Coronary artery (tissue), 2 donors: ENCODE measurements around the gene EXOG.

ENCODE experiments used
- DNase-seq: peaks from one replicate; pipeline ENCODE4 v3.0.0-alpha.2; 2017; ENCODE audit warnings: low spot score
- H3K27ac ChIP-seq, 2 donors: fragments of 200-600 bp; sonication (generic); one replicate each; pipeline ENCODE4 v1.5.1; 2016 to 2019
- H3K4me3 ChIP-seq: fragments of 200-600 bp; sonication (generic); 2 replicates; pipeline ENCODE4 v1.5.1; 2016; ENCODE audit warnings: mild to moderate bottlenecking, moderate library complexity
- TF ChIP-seq, protein P1 (sequence below): fragments of 200-600 bp; sonication (generic); IDR thresholded peaks from one replicate; pipeline ENCODE4 v1.5.1; 2019; ENCODE audit warnings: antibody characterized with exemption

Gene EXOG

DNA sequence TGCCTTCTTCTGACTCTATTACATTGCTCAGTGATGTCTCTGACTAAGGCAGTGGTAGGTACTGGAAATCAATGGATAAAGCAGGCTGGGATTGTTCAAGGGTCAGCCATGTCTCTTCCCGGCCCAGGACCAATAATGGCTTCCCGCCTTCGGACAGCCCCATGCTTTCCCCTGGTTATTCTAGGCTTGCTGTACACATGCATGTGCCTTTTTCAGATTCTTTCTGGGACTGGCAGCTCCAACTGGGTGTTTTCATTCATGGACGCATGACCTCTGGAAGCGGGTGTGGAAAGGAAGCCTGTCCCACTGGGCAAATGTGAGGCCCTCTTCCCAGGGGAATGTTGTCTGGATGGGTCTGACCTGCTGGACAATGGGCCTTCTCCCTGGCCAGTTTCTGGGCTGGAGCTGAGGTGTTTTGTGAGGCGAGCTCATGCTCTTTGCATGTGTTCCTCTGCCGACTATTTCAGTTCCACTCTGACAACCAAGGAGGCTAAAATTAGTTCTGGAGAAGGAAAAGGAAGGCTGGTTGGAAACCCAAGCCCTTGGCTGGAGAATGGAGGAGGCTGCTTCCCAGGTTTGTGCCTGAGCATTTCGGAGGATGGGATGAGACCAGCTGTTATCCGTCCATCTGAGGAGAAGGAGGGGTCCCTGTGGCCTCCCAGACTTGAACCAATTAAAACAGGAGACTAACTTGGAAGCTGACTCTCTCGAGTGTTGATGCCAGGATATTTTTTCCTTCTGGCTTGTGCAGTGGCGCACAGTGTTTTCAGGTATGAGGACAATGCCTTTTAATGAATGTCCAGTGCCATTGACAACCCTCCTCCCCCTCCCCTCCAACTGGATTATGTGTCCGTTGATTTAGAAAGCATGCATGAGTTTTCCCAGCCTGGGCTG, 35.5 kb upstream of the EXOG start:
- TF ChIP-seq, protein P1, sequence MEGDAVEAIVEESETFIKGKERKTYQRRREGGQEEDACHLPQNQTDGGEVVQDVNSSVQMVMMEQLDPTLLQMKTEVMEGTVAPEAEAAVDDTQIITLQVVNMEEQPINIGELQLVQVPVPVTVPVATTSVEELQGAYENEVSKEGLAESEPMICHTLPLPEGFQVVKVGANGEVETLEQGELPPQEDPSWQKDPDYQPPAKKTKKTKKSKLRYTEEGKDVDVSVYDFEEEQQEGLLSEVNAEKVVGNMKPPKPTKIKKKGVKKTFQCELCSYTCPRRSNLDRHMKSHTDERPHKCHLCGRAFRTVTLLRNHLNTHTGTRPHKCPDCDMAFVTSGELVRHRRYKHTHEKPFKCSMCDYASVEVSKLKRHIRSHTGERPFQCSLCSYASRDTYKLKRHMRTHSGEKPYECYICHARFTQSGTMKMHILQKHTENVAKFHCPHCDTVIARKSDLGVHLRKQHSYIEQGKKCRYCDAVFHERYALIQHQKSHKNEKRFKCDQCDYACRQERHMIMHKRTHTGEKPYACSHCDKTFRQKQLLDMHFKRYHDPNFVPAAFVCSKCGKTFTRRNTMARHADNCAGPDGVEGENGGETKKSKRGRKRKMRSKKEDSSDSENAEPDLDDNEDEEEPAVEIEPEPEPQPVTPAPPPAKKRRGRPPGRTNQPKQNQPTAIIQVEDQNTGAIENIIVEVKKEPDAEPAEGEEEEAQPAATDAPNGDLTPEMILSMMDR: no peak
- no peak for DNase-seq
- H3K4me3 ChIP-seq: no peak overlapping the region
- peak overlapping the region; percentile 19 to 54 for H3K27ac ChIP-seq

DNA sequence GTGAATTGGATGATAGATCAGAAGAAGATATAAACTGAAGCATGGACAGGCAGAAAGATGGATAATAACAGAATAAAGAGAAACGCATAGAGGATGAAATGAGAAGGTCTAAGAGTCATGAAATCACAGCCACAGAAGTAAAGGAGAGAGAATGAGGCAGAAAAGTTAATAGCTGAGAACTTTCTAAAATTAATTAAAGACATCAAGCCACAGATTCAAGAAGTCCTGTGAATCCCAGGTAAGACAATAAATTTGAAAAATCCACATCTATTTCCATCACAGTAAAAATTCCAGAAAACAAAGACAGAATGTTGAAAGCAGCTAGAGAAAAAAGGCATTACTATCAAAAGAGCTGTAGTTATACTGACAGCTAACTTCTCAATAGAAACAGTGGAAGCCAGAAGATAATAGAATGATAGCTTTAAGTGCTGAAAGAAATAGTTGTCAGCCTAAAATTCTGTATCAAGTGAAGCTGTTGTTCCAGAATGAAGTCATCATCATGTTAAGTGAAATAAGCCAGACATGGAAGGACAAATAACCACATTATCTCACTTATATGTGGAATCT, 30.5 kb upstream of the EXOG start:
- DNase-seq: no peak

DNA sequence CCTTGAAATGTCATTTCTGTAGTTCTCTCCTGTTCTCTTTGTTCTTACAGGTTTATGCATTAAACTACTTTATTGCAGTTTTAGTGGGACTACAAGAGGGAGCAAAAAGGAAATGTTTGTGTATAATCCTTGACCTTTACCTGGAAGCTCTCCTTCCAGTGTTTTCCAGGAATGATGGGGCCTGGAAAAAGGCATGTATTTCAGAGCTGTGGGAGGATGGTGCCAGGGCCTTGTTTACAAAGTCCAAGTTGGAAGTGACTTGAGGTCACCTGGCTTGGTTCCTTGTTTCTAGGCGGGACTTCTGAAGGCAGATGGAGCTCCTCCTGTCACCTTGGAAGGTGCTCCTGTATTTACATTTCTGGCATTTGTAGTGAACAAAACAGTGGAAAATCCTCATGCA, 27.4 kb upstream of the EXOG start:
- TF ChIP-seq, protein P1: no peak
- Histone ChIP-seq H3K27ac (no peak overlapping the region), H3K4me3 (no peak overlapping the region)
- no peak for DNase-seq

More for the DNA sequence above, 30.5 kb upstream of the EXOG start:
- TF ChIP-seq, protein P1: no peak
- Histone ChIP-seq H3K27ac (no peak overlapping the region), H3K4me3 (no peak overlapping the region)

DNA sequence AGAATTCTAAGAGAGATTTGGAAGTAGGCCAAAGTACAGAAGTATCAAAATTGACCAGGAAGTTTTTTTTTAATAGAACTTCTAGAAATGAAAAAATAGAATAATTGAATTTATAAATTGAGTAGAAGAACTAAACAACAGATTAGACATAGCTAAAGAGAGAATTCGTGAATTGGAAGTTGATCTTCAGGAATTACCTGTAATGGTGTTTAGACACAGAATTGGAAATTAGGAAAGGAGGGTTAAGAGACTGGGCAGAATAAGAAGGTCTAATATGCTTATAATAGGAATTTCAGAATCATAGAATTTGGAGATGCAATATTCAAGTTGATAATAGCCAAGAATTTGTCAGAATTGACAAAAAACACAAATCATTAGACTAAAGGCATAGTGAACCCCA, 26.3 kb upstream of the EXOG start:
- TF ChIP-seq, protein P1: no peak
- H3K27ac ChIP-seq: no peak overlapping the region
- DNase-seq: no peak
- no peak overlapping the region for H3K4me3 ChIP-seq

DNA sequence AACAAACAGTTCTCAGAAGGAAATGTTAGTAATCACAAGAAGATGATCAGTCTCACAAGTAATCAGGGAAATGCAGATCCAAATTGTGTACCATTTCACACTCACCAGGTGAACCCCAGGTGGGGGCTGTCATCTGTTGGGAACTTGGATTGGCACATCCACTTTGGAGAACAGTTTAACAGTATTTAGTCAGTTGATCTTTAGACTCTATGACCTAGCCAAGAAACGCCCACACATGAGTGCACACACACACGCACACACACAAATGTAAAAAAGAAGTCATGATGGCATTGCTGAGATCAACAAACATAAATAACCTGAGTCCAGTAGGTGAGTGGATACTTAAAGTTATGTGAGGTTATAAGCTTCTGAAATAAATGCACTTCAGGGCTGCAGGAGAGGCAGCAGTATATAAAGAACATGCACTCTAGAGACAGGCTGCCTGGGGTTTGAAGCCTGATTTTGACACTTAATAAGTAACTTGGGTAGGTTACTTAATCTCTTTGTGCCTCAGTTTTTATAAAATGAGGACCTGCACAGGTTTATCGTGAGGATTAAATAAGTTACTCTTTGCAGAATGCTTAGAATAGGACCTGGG, 24.8 kb upstream of the EXOG start:
- no peak for DNase-seq
- H3K4me3 ChIP-seq: no peak overlapping the region
- TF ChIP-seq, protein P1: no peak
- no peak overlapping the region for H3K27ac ChIP-seq

DNA sequence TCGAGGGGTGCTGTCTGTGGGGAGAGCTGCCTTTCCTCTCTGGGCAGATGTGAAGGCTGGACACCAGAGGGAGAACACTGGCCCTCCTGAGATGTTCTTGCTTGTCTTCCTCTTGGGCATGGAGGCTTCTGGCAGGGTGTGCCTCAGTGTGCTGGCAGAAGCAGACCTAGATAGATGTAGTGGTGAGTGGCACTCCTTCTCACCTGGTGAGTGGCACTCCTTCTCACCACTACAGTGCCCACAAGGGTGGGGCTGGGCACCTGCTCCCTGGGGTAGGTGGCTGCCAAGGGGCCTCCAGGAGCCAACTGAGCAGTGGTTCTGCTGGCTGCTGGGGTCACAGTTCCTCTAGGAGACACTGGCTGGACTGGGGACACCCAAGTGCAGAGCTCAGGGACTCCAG, 23.8 kb upstream of the EXOG start:
- DNase-seq: no peak
- TF ChIP-seq, protein P1: no peak
- Histone ChIP-seq H3K27ac (no peak overlapping the region), H3K4me3 (no peak overlapping the region)
